Measurements from ENCODE around the gene GAB4.
"Not testable (repeated sequence)": the region's sequence is repeated elsewhere in the genome, so short reads cannot be mapped to it uniquely, and the experiment has no call there.

Gene GAB4

GRCh38 chr22:17007852-17008731 is at the start of gene GAB4:
Gene GAB4, minus strand, starts transcription at chr22:17008222. Its CDS starts 108 bp downstream, at chr22:17008114.
- no peak for DNase-seq

- DNase-seq, result no peak
These were observed 48.8 kb upstream of the GAB4 start for GRCh38 chr22:17056807-17057206.

GRCh38 chr22:17056058-17056457 is 48.0 kb upstream of the GAB4 start:
- DNase-seq, result no peak

GRCh38 chr22:17047656-17048055 is 39.6 kb upstream of the GAB4 start:
- DNase-seq, result no peak

GRCh38 chr22:17046566-17047348 is 38.7 kb upstream of the GAB4 start:
- DNase-seq, result no peak

- no peak for DNase-seq
These were observed 35.5 kb upstream of the GAB4 start for GRCh38 chr22:17043521-17043920.

- DNase-seq, result peak; percentile 29
These were observed 29.1 kb upstream of the GAB4 start for GRCh38 chr22:17036842-17037711.

GRCh38 chr22:17035976-17036841 is 28.2 kb upstream of the GAB4 start:
- not testable (repeated sequence) for DNase-seq

GRCh38 chr22:17035246-17035645 is 27.2 kb upstream of the GAB4 start:
- DNase-seq, result no peak

- DNase-seq, result not testable (repeated sequence)
These were observed 26.5 kb upstream of the GAB4 start for GRCh38 chr22:17034532-17034931.

GRCh38 chr22:17032277-17032676 is 24.3 kb upstream of the GAB4 start:
- DNase-seq, result not testable (repeated sequence)

GRCh38 chr22:17024380-17024779 is 16.4 kb upstream of the GAB4 start:
- not testable (repeated sequence) for DNase-seq

GRCh38 chr22:17015552-17015951 is 7.5 kb upstream of the GAB4 start:
- DNase-seq, result not testable (repeated sequence)

GRCh38 chr22:17014101-17014440 is 6.0 kb upstream of the GAB4 start:
- DNase-seq, result not testable (repeated sequence)

- no peak for DNase-seq
These were observed 5.5 kb upstream of the GAB4 start for GRCh38 chr22:17013396-17014100.

GRCh38 chr22:17012267-17012666 is 4.2 kb upstream of the GAB4 start:
- no peak for DNase-seq

GRCh38 chr22:17009640-17010291 is 1.7 kb upstream of the GAB4 start:
- no peak for DNase-seq

- DNase-seq, result no peak
These were observed 765 bp downstream of the GAB4 start for GRCh38 chr22:17007257-17007656.

- no peak for DNase-seq
These were observed 18.1 kb downstream of the GAB4 start for GRCh38 chr22:16989915-16990314.

GRCh38 chr22:16988257-16988656 is 19.8 kb downstream of the GAB4 start:
- no peak for DNase-seq

- DNase-seq, result no peak
These were observed 20.2 kb downstream of the GAB4 start for GRCh38 chr22:16987822-16988221.

Data from fibroblast of skin of right biceps (primary cell).